Activated B cell treated with CpG ODN at 0.5 μM for 24 hours (primary cell): ENCODE results near the gene CLEC20A. TPM values are rescaled to one million over a fixed set of nuclear protein-coding genes. Genes with fewer than 3 reads are reported as not detected.

ENCODE experiments used
- ATAC-seq: fragments of 200-7000 bp; cut with Tn5 transposase; one replicate; pipeline ENCODE4 v1.10.0; 2021; ENCODE audit warnings: low read depth, mild to moderate bottlenecking, moderate library complexity
- CTCF ChIA-PET: fragments of 350-600 bp; sonication (Branson Sonifier 250); formaldehyde crosslinking; loops from one replicate; lab custom pipeline; 2021; ENCODE audit warnings: antibody characterized with exemption; lab: Charles Lee
- POLR2A ChIA-PET: fragments of 350-600 bp; sonication (Branson Sonifier 250); formaldehyde crosslinking; loops from one replicate; lab custom pipeline; 2021; ENCODE audit warnings: antibody characterized with exemption; lab: Charles Lee
- DNase-seq: peaks from one replicate; pipeline ENCODE4 v3.0.0; 2022
- H3K27ac Mint-ChIP-seq: one replicate; pipeline ENCODE4 v1.8.0; 2020; ENCODE audit warnings: mixed read lengths
- H3K27me3 Mint-ChIP-seq: one replicate; pipeline ENCODE4 v1.8.0; 2021; ENCODE audit warnings: mixed read lengths
- H3K36me3 Mint-ChIP-seq: one replicate; pipeline ENCODE4 v1.8.0; 2021; ENCODE audit warnings: low read depth, mixed read lengths
- H3K4me1 Mint-ChIP-seq: one replicate; pipeline ENCODE4 v1.8.0; 2021; ENCODE audit warnings: mixed read lengths
- H3K4me3 Mint-ChIP-seq: one replicate; pipeline ENCODE4 v1.8.0; 2020; ENCODE audit warnings: mild to moderate bottlenecking, mixed read lengths
- H3K9me3 Mint-ChIP-seq: one replicate; pipeline ENCODE4 v1.8.0; 2020; ENCODE audit warnings: mixed read lengths
- CTCF ChIP-seq: fragments of 200-600 bp; IDR thresholded peaks from one replicate; pipeline ENCODE4 v1.8.0; 2022; ENCODE audit warnings: antibody characterized with exemption, mild to moderate bottlenecking
- intact Hi-C: fragments of 100-400 bp; cut with micrococcal nuclease; formaldehyde crosslinking; loops from one replicate; pipeline ENCODE4 v1.15.1; 2024
- total RNA-seq: library from RNA; stranded (reverse); gene quantifications from 2 replicates; pipeline ENCODE4 v1.2.3, GENCODE V29; 2022

CLEC20A gene
- total RNA-seq, 1 donor from 2014 or later, result 1.7 TPM

- Mint-ChIP-seq H3K4me3 (no peak overlapping the region), H3K36me3 (no peaks in the 10 kb centered on the region), H3K27ac (no peak overlapping the region), H3K4me1 (no peaks in the 10 kb centered on the region), H3K9me3 (peaks cover 2% of the 10 kb centered on the region), H3K27me3 (peaks cover 5% of the 10 kb centered on the region)
- POLR2A ChIA-PET, result no interaction called here
- CTCF ChIA-PET, result no interaction called here
- intact Hi-C loops, result no loop called here
- no peak for DNase-seq
- no peak for TF ChIP-seq CTCF
- no peak for ATAC-seq
Measured at GRCh38 chr1:178436899-178437298, 59.9 kb downstream of the CLEC20A start.

- Mint-ChIP-seq H3K27me3 (peaks cover 2% of the 10 kb centered on the region), H3K9me3 (no peaks in the 10 kb centered on the region), H3K27ac (no peak overlapping the region), H3K4me1 (no peaks in the 10 kb centered on the region), H3K4me3 (no peak overlapping the region), H3K36me3 (no peaks in the 10 kb centered on the region)
- no peak for TF ChIP-seq CTCF
- no peak for ATAC-seq
- ChIA-PET POLR2A (no interaction called here), CTCF (interaction anchor here (0.5 kb wide), 1 partner anchor 23 kb away, joined by 3 read pairs; no protein-coding TSS in a partner anchor)
- intact Hi-C loops, result no loop called here
- DNase-seq, result no peak
Measured at GRCh38 chr1:178434899-178435435, 61.8 kb downstream of the CLEC20A start.

GRCh38 chr1:178434360-178434759, 62.4 kb downstream of the CLEC20A start:
- Mint-ChIP-seq H3K36me3 (no peaks in the 10 kb centered on the region), H3K27ac (no peak overlapping the region), H3K27me3 (peaks cover 2% of the 10 kb centered on the region), H3K4me3 (no peak overlapping the region), H3K4me1 (no peaks in the 10 kb centered on the region), H3K9me3 (no peaks in the 10 kb centered on the region)
- intact Hi-C loops, result no loop called here
- ChIA-PET CTCF (no interaction called here), POLR2A (no interaction called here)
- TF ChIP-seq CTCF, result no peak
- ATAC-seq, result no peak
- DNase-seq, result no peak

Other genes with a start within 250 kb of the CLEC20A start
- gene TEX35, start 16.1 kb upstream of the CLEC20A start, total RNA-seq, result not detected in 2 replicates
- 171 and 207 TPM in 2 replicates for gene RALGPS2, start 228.3 kb upstream of the CLEC20A start, total RNA-seq